HEK293T (cell line): ENCODE data around the gene PDZD2.
"Not testable (repeated sequence)": the region's sequence is repeated elsewhere in the genome, so short reads cannot be mapped to it uniquely, and the experiment has no call there.

ENCODE experiments used
- ARNT ChIP-seq: fragments of 450-650 bp; IDR thresholded peaks from 2 replicates; pipeline ENCODE4 v1.6.1; 2017; ENCODE audit warnings: mild to moderate bottlenecking
- BHLHE40 ChIP-seq: fragments of 450-650 bp; IDR thresholded peaks from 2 replicates; pipeline ENCODE4 v1.6.1; 2016; ENCODE audit warnings: mild to moderate bottlenecking, moderate library complexity, borderline replicate concordance
- ELF4 ChIP-seq: fragments of 450-650 bp; IDR thresholded peaks from 2 replicates; pipeline ENCODE4 v1.6.1; 2017; ENCODE audit warnings: antibody characterized with exemption
- FOXM1 ChIP-seq: fragments of 450-650 bp; IDR thresholded peaks from 2 replicates; pipeline ENCODE4 v1.6.1; 2017; ENCODE audit warnings: mild to moderate bottlenecking, borderline replicate concordance
- L3MBTL2 ChIP-seq: fragments of 450-650 bp; conservative IDR thresholded peaks from 2 replicates; pipeline ENCODE4 v1.6.1; 2016; ENCODE audit warnings: mild to moderate bottlenecking
- NFRKB ChIP-seq: fragments of 450-650 bp; IDR thresholded peaks from 2 replicates; pipeline ENCODE4 v1.6.1; 2016; ENCODE audit warnings: mild to moderate bottlenecking, moderate library complexity
- SP1 ChIP-seq: fragments of 450-650 bp; IDR thresholded peaks from 2 replicates; pipeline ENCODE4 v1.6.1; 2017
- SUZ12 ChIP-seq: fragments of 450-650 bp; IDR thresholded peaks from 2 replicates; pipeline ENCODE4 v1.6.1; 2016; ENCODE audit warnings: mild to moderate bottlenecking

DNA sequence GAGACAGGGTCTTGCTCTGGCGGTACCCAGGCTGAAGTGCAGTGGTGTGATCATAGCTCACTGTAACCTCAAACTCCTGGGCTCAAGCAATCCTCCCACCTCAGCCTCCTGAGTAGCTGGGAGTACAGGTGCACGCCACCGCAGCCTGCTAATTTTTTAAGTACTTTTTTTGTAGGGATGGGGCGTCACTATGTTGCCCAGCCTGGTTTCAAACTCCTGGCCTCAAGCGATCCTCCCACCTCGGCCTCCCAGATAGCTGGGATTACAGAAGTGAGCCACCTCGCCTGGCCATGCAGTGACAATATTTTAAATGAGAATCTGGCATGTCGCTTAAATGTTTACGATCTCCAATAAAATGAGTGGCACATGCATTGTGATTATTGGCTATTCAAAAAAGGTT, 376.3 kb downstream of the PDZD2 start:
- not testable (repeated sequence) for TF ChIP-seq SUZ12, ARNT, BHLHE40, L3MBTL2, ELF4, SP1, FOXM1, NFRKB
